Thyroid gland (tissue), 4 donors: ENCODE data around the gene USH1G. TPM values are rescaled to one million over a fixed set of nuclear protein-coding genes. Genes with fewer than 3 reads are reported as not detected.
A peak's percentile ranks its signal among the peaks of the same experiment; 100 is the strongest.

Experiments used
- DNase-seq, 2 donors: peaks; one replicate each; pipeline ENCODE4 v3.0.0-alpha.2; 2019
- H3K27ac ChIP-seq, 3 donors: fragments of 200-600 bp; sonication (generic); 1 replicate in 2 of 3; 2 replicates in 1 of 3; pipeline ENCODE4 v1.5.1; 2016 to 2019; ENCODE audit warnings: mild to moderate bottlenecking in 1 of 3, moderate library complexity in 1 of 3
- H3K27me3 ChIP-seq: fragments of 200-600 bp; sonication (generic); one replicate; pipeline ENCODE4 v1.5.1; 2019
- H3K36me3 ChIP-seq, 2 donors: fragments of 200-600 bp; sonication (generic); one replicate each; pipeline ENCODE4 v1.5.1; 2016 to 2019
- H3K4me1 ChIP-seq, 2 donors: fragments of 200-600 bp; sonication (generic); one replicate each; pipeline ENCODE4 v1.5.1; 2017 to 2019
- H3K4me3 ChIP-seq, 3 donors: fragments of 200-600 bp; sonication (generic); replicated peaks in 1 of 3; 1 replicate in 2 of 3; 2 replicates in 1 of 3; pipeline ENCODE4 v1.5.1; 2016; ENCODE audit warnings: mild to moderate bottlenecking in 1 of 3
- H3K9me3 ChIP-seq: fragments of 200-600 bp; sonication (generic); one replicate; pipeline ENCODE4 v1.5.1; 2017
- POLR2A ChIP-seq, 2 donors: fragments of 450-650 bp; IDR thresholded peaks; one replicate each; pipeline ENCODE4 v1.6.1; 2017; ENCODE audit warnings: antibody characterized with exemption in 2 of 2, mild to moderate bottlenecking in 2 of 2, moderate library complexity in 1 of 2
- WGBS, 2 donors: methylation state at CpG; one replicate each; pipeline ENCODE4 v1.1.5; 2017; 5-methylcytosine and 5-hydroxymethylcytosine counted together
- intact Hi-C: fragments of 100-400 bp; cut with DNase I; formaldehyde crosslinking; loops from one replicate; pipeline ENCODE4 v1.15.1; 2023
- total RNA-seq, 4 donors: library from RNA; depleted of rRNA; stranded (reverse); fragments of >200 nt; gene quantifications; one replicate each; pipeline ENCODE4 v1.2.3, GENCODE V29; 2016
- TF ChIP-seq, protein P1 (sequence below), 6 experiments: fragments of 200-600 bp in 3 of 6; fragments of 450-650 bp in 3 of 6; sonication (generic) in 3 of 6; IDR thresholded peaks; one replicate each; pipeline ENCODE4 v1.5.1; 2016 to 2019; ENCODE audit warnings: antibody characterized with exemption in 6 of 6, mild to moderate bottlenecking in 2 of 6, inconsistent platforms in 1 of 6, moderate library complexity in 1 of 6

Gene USH1G
- total RNA-seq, 4 donors from 2014 or later = not detected

DNA sequence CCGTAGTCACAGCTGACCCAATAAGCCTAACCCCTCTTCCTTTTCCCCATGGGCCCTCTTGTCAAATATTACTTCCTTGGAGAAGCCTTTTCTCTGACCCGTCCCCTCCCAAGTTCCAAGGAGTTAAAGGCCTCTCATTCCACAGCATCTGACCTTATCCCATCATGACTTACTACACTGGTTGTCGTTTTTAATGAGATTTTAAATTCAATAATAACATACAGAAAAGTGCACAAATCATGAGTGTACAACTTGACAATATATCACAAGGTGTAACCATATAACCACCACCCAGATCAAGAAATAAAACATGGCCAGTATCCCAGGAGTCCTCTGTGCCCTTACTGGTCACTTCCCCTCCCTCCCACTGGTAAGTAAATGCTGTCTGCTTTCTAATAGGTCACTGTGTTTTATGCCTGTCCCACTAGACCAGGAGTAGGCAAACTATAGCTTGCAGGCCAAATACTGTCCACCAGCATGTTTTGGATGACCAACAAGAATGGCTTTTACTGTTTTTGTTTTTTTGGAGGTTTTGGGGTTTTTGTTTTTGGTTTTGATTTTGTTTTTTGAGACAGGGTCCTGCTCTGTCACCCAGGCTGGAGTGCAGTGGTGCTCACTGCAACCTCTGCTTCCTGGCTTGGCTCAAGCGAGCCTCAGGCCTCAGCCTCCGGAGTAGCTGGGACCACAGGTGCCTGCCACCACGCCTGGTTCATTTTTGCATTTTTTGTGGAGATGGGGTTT lies 49.0 kb downstream of the USH1G start:
- Histone ChIP-seq H3K4me3 (peak overlapping the region in 1 of 3 donors; percentile 48), H3K9me3 (no peaks in the 10 kb centered on the region), H3K36me3 (no peaks in the 10 kb centered on the region), H3K4me1 (peaks cover 21 to 42% of the 10 kb centered on the region in 2 donors), H3K27me3 (no peaks in the 10 kb centered on the region), H3K27ac (peak overlapping the region in 2 of 3 donors; percentile 83 to 86)
- intact Hi-C loops = no loop called here
- no peak for TF ChIP-seq POLR2A (IDR thresholded peaks at IDR 0.05)
- TF ChIP-seq, protein P1, sequence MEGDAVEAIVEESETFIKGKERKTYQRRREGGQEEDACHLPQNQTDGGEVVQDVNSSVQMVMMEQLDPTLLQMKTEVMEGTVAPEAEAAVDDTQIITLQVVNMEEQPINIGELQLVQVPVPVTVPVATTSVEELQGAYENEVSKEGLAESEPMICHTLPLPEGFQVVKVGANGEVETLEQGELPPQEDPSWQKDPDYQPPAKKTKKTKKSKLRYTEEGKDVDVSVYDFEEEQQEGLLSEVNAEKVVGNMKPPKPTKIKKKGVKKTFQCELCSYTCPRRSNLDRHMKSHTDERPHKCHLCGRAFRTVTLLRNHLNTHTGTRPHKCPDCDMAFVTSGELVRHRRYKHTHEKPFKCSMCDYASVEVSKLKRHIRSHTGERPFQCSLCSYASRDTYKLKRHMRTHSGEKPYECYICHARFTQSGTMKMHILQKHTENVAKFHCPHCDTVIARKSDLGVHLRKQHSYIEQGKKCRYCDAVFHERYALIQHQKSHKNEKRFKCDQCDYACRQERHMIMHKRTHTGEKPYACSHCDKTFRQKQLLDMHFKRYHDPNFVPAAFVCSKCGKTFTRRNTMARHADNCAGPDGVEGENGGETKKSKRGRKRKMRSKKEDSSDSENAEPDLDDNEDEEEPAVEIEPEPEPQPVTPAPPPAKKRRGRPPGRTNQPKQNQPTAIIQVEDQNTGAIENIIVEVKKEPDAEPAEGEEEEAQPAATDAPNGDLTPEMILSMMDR (IDR thresholded peaks at IDR 0.05) = no peak
- WGBS, 2 donors = 65 to 70% methylated on average over 6 of the region's 6 CpGs
- no peak for DNase-seq

DNA sequence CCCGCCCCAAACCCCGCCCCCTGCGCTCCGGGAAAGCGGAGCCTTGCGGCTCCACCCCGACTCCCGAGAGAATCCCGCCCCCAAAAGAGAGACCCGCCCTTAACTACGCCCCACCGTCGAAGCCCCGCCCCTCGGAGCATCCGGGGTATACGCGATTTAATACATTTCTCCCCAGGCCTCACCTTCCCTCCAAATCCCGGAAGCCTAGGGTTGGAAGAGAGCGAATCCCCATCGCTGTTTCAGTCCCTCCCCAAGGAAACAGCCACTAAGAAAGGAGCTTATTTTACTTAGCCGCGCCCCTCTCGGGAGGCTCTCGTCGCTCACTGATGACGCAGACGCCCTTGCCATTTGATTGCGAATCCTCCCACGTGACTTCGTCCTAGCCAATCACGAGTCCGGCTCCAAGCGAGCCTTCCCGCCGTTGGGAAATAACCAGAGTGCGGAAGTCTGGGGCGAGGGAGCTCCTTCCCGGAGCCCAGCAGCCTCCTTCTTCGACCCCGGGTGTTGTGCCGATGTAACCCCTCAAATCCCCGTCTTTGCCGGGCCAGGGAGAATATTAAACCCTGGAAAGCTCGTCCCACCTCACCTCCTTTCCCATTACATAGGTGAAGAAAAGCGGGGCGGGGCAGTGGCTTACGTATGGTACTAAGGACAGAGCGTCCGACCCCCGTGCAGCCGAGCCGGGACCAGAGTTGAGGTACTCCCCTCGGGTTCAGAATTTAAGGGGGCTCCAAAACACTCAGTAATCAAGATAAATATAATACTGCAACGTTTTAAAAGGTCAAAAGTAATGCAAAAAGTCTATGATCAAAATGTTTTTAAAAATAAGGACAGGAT lies 49.8 kb downstream of the USH1G start:
- Histone ChIP-seq H3K9me3 (no peaks in the 10 kb centered on the region), H3K36me3 (no peaks in the 10 kb centered on the region), H3K4me3 (peak overlapping the region in 2 of 3 donors; percentile 48 to 82), H3K27me3 (no peaks in the 10 kb centered on the region), H3K4me1 (peaks cover 17 to 37% of the 10 kb centered on the region in 2 donors), H3K27ac (peak overlapping the region; percentile 83 to 88 (median 86))
- peak; percentile 99 to 100 for DNase-seq
- TF ChIP-seq POLR2A (IDR thresholded peaks at IDR 0.05) = peak; percentile 90 to 92
- TF ChIP-seq, protein P1 (IDR thresholded peaks at IDR 0.05) = no peak
- intact Hi-C loops = no loop called here
- WGBS, 2 donors = 0 to 1% methylated on average over 34 to 35 of the region's 55 CpGs

DNA sequence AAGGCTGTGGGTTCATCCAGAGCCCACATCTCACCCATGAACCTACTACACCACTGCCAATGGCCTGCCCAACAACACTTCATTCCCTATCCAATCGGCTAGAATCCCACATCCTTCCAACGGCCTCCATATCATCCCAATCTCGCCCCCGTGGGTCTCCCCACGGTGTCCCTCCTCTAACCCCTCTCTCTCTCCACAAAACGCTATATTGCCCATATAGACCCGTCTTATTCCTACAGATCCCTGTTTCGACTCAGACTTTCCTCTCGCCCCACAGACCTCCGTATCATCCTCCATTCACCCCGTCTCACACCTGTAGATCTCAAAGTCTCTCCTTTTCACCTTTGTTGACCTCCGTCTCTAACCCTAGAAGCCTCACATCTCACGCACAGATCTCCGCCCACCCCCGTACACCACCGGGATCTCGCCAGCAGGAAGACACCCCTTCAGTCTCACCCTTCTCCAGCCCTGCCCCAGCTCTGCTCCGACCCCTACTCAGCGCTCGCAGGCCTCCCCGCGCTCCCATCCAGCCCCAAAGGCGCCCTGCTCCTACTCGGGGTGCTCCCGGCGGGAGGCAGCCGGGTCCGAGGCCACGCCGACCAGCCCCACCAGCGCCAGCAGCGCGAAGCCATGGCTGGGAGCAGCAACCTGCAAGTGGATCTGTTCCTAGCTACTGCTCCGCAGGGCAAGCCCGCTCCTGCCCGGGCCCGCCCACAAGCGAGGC lies 50.6 kb downstream of the USH1G start, which contains the start of gene FDXR:
FDXR (minus strand) TSS at position 682 of the 724 bp plus-strand sequence; CDS start at position 632, 50 bp downstream.
- DNase-seq = no peak
- H3K27me3 ChIP-seq = no peaks in the 10 kb centered on the region
- WGBS, 2 donors = 8 to 11% methylated on average over 35 to 38 of the region's 38 CpGs
- peaks cover 9 to 29% of the 10 kb centered on the region in 2 donors for H3K4me1 ChIP-seq
- H3K27ac ChIP-seq = peak within 1 kb of the TSS; percentile 83 to 88 (median 86)
- intact Hi-C loops = no loop called here
- H3K36me3 ChIP-seq = no peaks in the 10 kb centered on the region
- H3K9me3 ChIP-seq = no peaks in the 10 kb centered on the region
- TF ChIP-seq, protein P1 (IDR thresholded peaks at IDR 0.05) = no peak
- TF ChIP-seq POLR2A (IDR thresholded peaks at IDR 0.05) = peak; percentile 84 to 88
- peak within 1 kb of the TSS; percentile 41 to 82 (median 48) for H3K4me3 ChIP-seq

DNA sequence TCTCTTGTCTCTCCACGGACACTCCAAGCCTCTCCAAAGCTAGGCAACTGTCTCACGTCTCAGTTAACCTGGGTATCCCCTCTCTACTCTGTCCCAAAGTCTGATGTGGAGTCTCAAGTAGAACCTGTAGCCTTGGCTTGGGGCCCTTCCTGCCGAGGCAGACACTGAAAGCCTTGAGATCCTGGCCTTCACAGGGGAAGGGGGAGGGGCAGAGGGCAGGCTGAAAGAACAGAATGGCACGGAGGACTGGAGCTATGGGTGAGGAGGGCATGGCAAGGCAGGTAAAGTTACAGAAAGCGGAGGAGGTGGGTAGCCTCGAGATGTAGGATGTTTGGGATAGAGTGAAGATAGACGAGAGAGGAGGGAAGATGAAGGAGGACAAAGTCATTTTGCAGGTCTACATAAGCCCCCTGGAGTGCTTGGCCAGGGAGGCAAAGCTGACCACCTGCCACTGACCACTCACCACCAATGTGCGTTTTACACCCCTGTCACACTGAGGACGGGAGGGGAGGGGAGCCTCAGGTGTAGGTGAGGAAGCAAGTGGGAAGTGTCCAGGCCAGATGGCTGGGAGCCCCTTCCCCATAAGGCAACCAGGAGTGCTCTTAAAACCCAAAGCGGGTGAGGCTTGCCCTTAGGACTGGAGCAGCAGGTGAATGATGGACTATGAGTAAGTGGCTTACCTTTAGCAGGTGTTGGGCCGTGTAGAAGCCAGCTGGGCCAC lies 51.5 kb downstream of the USH1G start:
- intact Hi-C loops = no loop called here
- no peak for TF ChIP-seq POLR2A (IDR thresholded peaks at IDR 0.05)
- TF ChIP-seq, protein P1 (IDR thresholded peaks at IDR 0.05) = no peak

More for the DNA sequence above, 51.5 kb downstream of the USH1G start:
- WGBS, 2 donors = 87 to 88% methylated on average over 11 of the region's 11 CpGs
- no peak overlapping the region for H3K4me3 ChIP-seq
- no peak for DNase-seq
- no peaks in the 10 kb centered on the region for H3K27me3 ChIP-seq
- H3K27ac ChIP-seq = no peak overlapping the region
- H3K4me1 ChIP-seq = peaks cover 7 to 20% of the 10 kb centered on the region in 2 donors
- no peaks in the 10 kb centered on the region for H3K36me3 ChIP-seq
- no peaks in the 10 kb centered on the region for H3K9me3 ChIP-seq
